Subcutaneous adipose tissue (tissue), 4 donors: ENCODE measurements around the gene LRRFIP2. TPM values are rescaled to one million over a fixed set of nuclear protein-coding genes. Genes with fewer than 3 reads are reported as not detected.

Experiments used
- CTCF ChIP-seq: fragments of 450-650 bp; IDR thresholded peaks from one replicate; pipeline ENCODE4 v1.5.1; 2016; ENCODE audit warnings: low read depth, mild to moderate bottlenecking, control low read depth, antibody characterized with exemption, moderate library complexity
- total RNA-seq, 4 donors: library from RNA; depleted of rRNA; stranded (reverse); fragments of >200 nt; gene quantifications; one replicate each; pipeline ENCODE4 v1.1.0, GENCODE V29; 2016

The LRRFIP2 gene
- total RNA-seq, 4 donors from 2014 or later, result 38.2 to 73.8 (median 46.5) TPM

GRCh38 chr3:37139567-37140052 lies 34.8 kb downstream of the LRRFIP2 start:
- TF ChIP-seq CTCF, result no peak

- no peak for TF ChIP-seq CTCF
These were observed 35.6 kb downstream of the LRRFIP2 start for GRCh38 chr3:37138816-37139215.

GRCh38 chr3:37137516-37137915 lies 36.9 kb downstream of the LRRFIP2 start:
- no peak for TF ChIP-seq CTCF

- TF ChIP-seq CTCF, result no peak
These were observed 38.3 kb downstream of the LRRFIP2 start for GRCh38 chr3:37136067-37136466.

- no peak for TF ChIP-seq CTCF
These were observed 38.8 kb downstream of the LRRFIP2 start for GRCh38 chr3:37135561-37135960.

- no peak for TF ChIP-seq CTCF
These were observed 42.0 kb downstream of the LRRFIP2 start for GRCh38 chr3:37132334-37132733.

GRCh38 chr3:37131860-37132144 lies 42.6 kb downstream of the LRRFIP2 start:
- TF ChIP-seq CTCF, result no peak
